Testis (tissue), 2 donors: Measurements from ENCODE around the gene DCST2.

Experiments used
- POLR2A ChIP-seq: fragments of 450-650 bp; IDR thresholded peaks from one replicate; pipeline ENCODE4 v1.6.1; 2017; ENCODE audit warnings: antibody characterized with exemption, mild to moderate bottlenecking, moderate library complexity
- TF ChIP-seq, protein P1 (sequence below), 3 experiments: fragments of 450-650 bp in 2 of 3; fragments of 200-600 bp in 1 of 3; sonication (generic) in 1 of 3; IDR thresholded peaks; one replicate each; pipeline ENCODE4 v1.5.1; 2016 to 2019; ENCODE audit warnings: antibody characterized with exemption in 3 of 3, mild to moderate bottlenecking in 2 of 3, moderate library complexity in 1 of 3

- TF ChIP-seq, protein P1, sequence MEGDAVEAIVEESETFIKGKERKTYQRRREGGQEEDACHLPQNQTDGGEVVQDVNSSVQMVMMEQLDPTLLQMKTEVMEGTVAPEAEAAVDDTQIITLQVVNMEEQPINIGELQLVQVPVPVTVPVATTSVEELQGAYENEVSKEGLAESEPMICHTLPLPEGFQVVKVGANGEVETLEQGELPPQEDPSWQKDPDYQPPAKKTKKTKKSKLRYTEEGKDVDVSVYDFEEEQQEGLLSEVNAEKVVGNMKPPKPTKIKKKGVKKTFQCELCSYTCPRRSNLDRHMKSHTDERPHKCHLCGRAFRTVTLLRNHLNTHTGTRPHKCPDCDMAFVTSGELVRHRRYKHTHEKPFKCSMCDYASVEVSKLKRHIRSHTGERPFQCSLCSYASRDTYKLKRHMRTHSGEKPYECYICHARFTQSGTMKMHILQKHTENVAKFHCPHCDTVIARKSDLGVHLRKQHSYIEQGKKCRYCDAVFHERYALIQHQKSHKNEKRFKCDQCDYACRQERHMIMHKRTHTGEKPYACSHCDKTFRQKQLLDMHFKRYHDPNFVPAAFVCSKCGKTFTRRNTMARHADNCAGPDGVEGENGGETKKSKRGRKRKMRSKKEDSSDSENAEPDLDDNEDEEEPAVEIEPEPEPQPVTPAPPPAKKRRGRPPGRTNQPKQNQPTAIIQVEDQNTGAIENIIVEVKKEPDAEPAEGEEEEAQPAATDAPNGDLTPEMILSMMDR (IDR thresholded peaks at IDR 0.05) = no peak
- TF ChIP-seq POLR2A = no peak
Measured at GRCh38 chr1:155068599-155068998, 35.0 kb upstream of the DCST2 start.
